ENCODE measurements around the gene TCHP.

- TF ChIP-seq POLR2A (IDR thresholded peaks at IDR 0.05; ENCODE audit: low read length) (no peak), GATA1 (IDR thresholded peaks at IDR 0.05; ENCODE audit: low read depth, low read length) (no peak)
Measured at GRCh38 chr12:109879351-109880042, 20.6 kb upstream of the TCHP start.
